Right atrium auricular region (tissue), 2 donors: ENCODE results near the gene EMC1. TPM values are rescaled to one million over a fixed set of nuclear protein-coding genes. Genes with fewer than 3 reads are reported as not detected.
A peak's percentile ranks its signal among the peaks of the same experiment; 100 is the strongest.
"Not testable (repeated sequence)": the region's sequence is repeated elsewhere in the genome, so short reads cannot be mapped to it uniquely, and the experiment has no call there.

Experiments
- DNase-seq: peaks from one replicate; pipeline ENCODE4 v3.0.0-alpha.2; 2019; ENCODE audit warnings: low spot score
- H3K27ac ChIP-seq, 2 donors: fragments of 200-600 bp; sonication (generic); 1 replicate in 1 of 2; 2 replicates in 1 of 2; pipeline ENCODE4 v1.5.1; 2016 to 2019
- H3K27me3 ChIP-seq, 2 donors: fragments of 200-600 bp; sonication (generic); one replicate each; pipeline versions ENCODE4 v1.5.1 to v1.6.0; 2017 to 2019
- H3K36me3 ChIP-seq: fragments of 200-600 bp; sonication (generic); one replicate; pipeline ENCODE4 v1.5.1; 2016
- H3K4me1 ChIP-seq, 2 donors: fragments of 200-600 bp; sonication (generic); one replicate each; pipeline versions ENCODE4 v1.5.1 to v1.6.0; 2017 to 2019
- H3K4me3 ChIP-seq, 2 donors: fragments of 200-600 bp; sonication (generic); 1 replicate in 1 of 2; 2 replicates in 1 of 2; pipeline ENCODE4 v1.5.1; 2017 to 2019; ENCODE audit warnings: mild to moderate bottlenecking in 1 of 2, moderate library complexity in 1 of 2
- H3K9me3 ChIP-seq, 2 donors: fragments of 200-600 bp; sonication (generic); one replicate each; pipeline ENCODE4 v1.5.1; 2019
- CTCF ChIP-seq, 2 donors: fragments of 200-600 bp; sonication (generic); IDR thresholded peaks; one replicate each; pipeline ENCODE4 v1.5.1; 2019; ENCODE audit warnings: antibody characterized with exemption in 2 of 2
- total RNA-seq, 2 donors: library from RNA; depleted of rRNA; stranded (reverse); fragments of >200 nt; gene quantifications; one replicate each; pipeline ENCODE4 v1.1.0, GENCODE V29; 2016

The EMC1 gene
- total RNA-seq, 2 donors from 2014 or later = 30.7 to 36.7 TPM

DNA sequence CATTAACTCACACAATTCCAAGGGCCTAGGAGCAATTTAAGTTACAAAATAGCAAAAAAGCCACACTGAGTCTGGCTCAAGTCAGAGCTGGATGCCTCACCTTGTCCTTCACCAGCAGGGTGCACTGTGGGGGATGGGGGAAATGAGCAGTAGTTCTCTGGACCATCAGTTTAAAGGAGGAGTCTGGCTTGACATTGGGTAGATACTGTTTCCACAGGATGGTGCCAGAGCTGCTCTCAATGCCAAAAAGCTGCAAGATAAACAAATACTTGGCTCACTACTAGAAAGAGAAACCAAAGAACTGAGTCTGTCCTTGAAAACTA lies 18.8 kb downstream of the EMC1 start:
- Histone ChIP-seq H3K9me3 (no peaks in the 10 kb centered on the region), H3K4me3 (no peak overlapping the region), H3K36me3 (peaks cover 70% of the 10 kb centered on the region), H3K27ac (peak overlapping the region in 1 of 2 donors; percentile 37), H3K27me3 (no peaks in the 10 kb centered on the region), H3K4me1 (peaks cover 0 to 16% of the 10 kb centered on the region in 2 donors)
- no peak for TF ChIP-seq CTCF (IDR thresholded peaks at IDR 0.05)
- DNase-seq = no peak

DNA sequence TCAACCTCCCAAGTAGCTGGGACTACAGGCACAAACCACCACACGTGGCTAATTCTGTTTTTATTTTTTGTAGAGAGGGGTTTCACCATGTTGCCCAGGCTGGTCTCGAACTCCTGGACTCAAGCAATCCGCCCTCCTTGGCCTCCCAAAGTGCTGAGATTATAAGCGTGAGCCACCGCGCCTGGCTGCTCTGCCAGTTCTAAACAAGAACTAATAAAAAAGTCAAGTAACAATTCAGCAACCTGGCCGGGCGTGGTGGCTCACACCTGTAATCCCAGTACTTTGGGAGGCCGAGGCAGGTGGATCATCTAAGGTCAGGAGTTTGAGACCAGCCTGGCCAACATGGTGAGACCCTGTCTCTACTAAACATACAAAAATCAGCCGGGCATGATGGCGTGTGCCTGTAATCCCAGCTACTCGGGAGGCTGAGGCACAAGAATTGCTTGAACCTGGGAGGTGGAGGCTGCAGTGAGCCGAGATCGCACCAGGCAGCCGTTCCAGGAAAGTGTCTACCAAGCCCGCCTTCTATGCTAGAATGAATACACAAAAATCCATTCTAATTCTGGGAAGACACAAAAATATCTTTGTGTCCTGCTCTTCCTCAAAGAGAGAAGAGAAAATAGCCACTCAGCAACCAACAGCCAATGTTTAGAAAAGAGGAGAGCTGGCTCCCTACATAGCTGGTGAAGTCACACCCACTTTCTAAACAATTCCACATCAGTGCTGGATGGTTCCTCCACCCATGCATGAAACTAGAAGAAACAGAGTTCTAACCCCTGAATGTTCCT lies 19.4 kb downstream of the EMC1 start:
- H3K4me1 ChIP-seq = peaks cover 0 to 16% of the 10 kb centered on the region in 2 donors
- not testable (repeated sequence) for H3K4me3 ChIP-seq, DNase-seq, H3K9me3 ChIP-seq, H3K27me3 ChIP-seq
- peaks cover 72% of the 10 kb centered on the region for H3K36me3 ChIP-seq
- peak overlapping the region in 1 of 2 donors; percentile 35 for H3K27ac ChIP-seq

- Histone ChIP-seq H3K9me3 (no peaks in the 10 kb centered on the region), H3K4me1 (peaks cover 0 to 16% of the 10 kb centered on the region in 2 donors), H3K27ac (no peak overlapping the region), H3K27me3 (no peaks in the 10 kb centered on the region), H3K36me3 (peaks cover 78% of the 10 kb centered on the region), H3K4me3 (no peak overlapping the region)
- DNase-seq = no peak
- no peak for TF ChIP-seq CTCF (IDR thresholded peaks at IDR 0.05)
Measured at GRCh38 chr1:19229828-19230325, 21.4 kb downstream of the EMC1 start.

- DNase-seq = no peak
- Histone ChIP-seq H3K27me3 (no peaks in the 10 kb centered on the region), H3K4me1 (peaks cover 0 to 16% of the 10 kb centered on the region in 2 donors), H3K4me3 (no peak overlapping the region), H3K36me3 (peaks cover 75% of the 10 kb centered on the region), H3K27ac (no peak overlapping the region), H3K9me3 (no peaks in the 10 kb centered on the region)
- no peak for TF ChIP-seq CTCF (IDR thresholded peaks at IDR 0.05)
Measured at GRCh38 chr1:19229229-19229628, 22.1 kb downstream of the EMC1 start.

DNA sequence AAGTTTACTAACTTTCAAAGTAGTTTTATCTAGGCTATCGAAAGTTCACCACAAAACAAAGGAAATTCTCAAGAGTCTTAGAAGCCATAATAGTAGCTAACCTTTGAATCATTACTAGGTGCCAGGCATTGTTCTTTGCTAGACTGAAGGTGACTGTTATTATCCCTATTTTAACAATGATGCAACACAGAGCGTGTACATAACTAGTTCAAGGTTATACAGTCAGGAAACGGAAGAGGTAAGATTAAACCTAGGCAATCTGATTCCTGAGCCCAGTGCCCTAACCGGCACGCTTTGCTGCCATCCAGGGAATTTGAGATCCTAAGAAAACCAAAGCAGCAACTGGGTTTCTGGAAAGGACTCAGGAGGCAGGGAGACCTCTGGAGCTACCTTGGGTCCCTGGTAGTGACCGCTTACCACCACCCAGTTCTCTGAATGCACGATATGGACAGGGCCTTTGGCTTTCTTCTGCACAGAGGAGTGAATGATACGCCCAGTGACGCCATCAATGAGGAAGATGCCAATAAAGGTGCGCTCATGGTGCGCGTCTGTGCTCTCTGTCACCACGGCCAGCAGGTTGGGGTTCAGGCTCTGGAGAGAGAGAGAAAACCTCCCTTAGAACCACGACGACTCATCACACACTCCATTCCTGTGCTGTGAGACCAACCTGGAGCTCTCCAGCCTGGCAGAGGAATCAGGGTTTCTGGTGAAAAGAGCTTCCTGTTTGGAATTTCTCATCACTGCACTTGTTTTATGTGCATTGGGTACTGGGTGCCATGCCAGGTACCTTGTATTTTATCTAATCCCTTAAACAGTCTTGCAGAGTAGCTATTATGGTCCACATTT lies 28.1 kb downstream of the EMC1 start:
- Histone ChIP-seq H3K27me3 (no peaks in the 10 kb centered on the region), H3K27ac (no peak overlapping the region), H3K36me3 (peaks cover 85% of the 10 kb centered on the region), H3K9me3 (no peaks in the 10 kb centered on the region), H3K4me3 (no peak overlapping the region), H3K4me1 (no peaks in the 10 kb centered on the region)
- no peak for TF ChIP-seq CTCF (IDR thresholded peaks at IDR 0.05)
- DNase-seq = no peak

DNA sequence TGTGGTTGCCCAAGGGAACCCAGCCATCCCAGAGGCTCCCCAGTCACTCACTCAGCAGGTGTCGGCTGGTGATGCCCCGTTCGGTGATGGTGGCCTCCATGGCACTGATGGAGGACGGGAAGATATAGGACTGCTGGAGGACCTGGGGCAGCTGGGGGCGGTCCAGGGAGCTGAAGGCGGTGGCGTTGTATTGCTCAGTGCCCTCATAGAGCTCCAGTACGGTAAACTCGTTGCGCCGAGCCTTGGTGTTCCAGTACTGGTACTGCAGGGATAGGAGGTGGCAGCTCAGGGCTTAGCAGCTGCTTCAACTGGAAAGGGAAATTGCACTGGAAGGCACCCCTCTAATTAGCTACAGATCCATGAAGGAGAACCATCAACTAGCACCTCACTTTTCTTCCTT lies 28.8 kb downstream of the EMC1 start:
- no peak for DNase-seq
- no peak overlapping the region for H3K27ac ChIP-seq
- H3K9me3 ChIP-seq = no peaks in the 10 kb centered on the region
- no peaks in the 10 kb centered on the region for H3K4me1 ChIP-seq
- H3K36me3 ChIP-seq = peaks cover 90% of the 10 kb centered on the region
- no peaks in the 10 kb centered on the region for H3K27me3 ChIP-seq
- no peak overlapping the region for H3K4me3 ChIP-seq
- no peak for TF ChIP-seq CTCF (IDR thresholded peaks at IDR 0.05)
